ENCODE measurements around the gene LAMA4.

LAMA4 gene

GRCh38 chr6:112163295-112164257 lies 90.8 kb downstream of the LAMA4 start:
- Histone ChIP-seq H3K27ac (ENCODE audit: low read depth, low read length) (no peak overlapping the region), H3K9me3 (ENCODE audit: control insufficient read depth, insufficient read depth, low read length) (no peaks in the 10 kb centered on the region), H3K4me3 (ENCODE audit: low read depth, low read length) (no peak overlapping the region), H3K4me1 (ENCODE audit: control insufficient read depth, insufficient read depth, low read length) (no peaks in the 10 kb centered on the region), H3K27me3 (ENCODE audit: control insufficient read depth, insufficient read depth, low read length) (no peaks in the 10 kb centered on the region), H3K9ac (ENCODE audit: low read depth, low read length) (no peak overlapping the region), H3K36me3 (ENCODE audit: control insufficient read depth, insufficient read depth, low read length) (no peaks in the 10 kb centered on the region)

GRCh38 chr6:112160745-112161144 lies 93.6 kb downstream of the LAMA4 start:
- no peaks in the 10 kb centered on the region for H3K36me3 ChIP-seq (ENCODE audit: control insufficient read depth, insufficient read depth, low read length)
- H3K9me3 ChIP-seq (ENCODE audit: control insufficient read depth, insufficient read depth, low read length) = no peaks in the 10 kb centered on the region
- H3K27ac ChIP-seq (ENCODE audit: low read depth, low read length) = no peak overlapping the region
- no peaks in the 10 kb centered on the region for H3K27me3 ChIP-seq (ENCODE audit: control insufficient read depth, insufficient read depth, low read length)
- H3K9ac ChIP-seq (ENCODE audit: low read depth, low read length) = no peak overlapping the region
- no peak overlapping the region for H3K4me3 ChIP-seq (ENCODE audit: low read depth, low read length)
- peaks cover 5% of the 10 kb centered on the region; the same call in 1 of the 2 replicates for H3K4me1 ChIP-seq (ENCODE audit: control insufficient read depth, insufficient read depth, low read length)

- Histone ChIP-seq H3K27ac (ENCODE audit: low read depth, low read length) (no peak overlapping the region), H3K36me3 (ENCODE audit: control insufficient read depth, insufficient read depth, low read length) (no peaks in the 10 kb centered on the region), H3K9me3 (ENCODE audit: control insufficient read depth, insufficient read depth, low read length) (no peaks in the 10 kb centered on the region)
These were observed 97.7 kb downstream of the LAMA4 start for GRCh38 chr6:112156668-112157067.

GRCh38 chr6:112155886-112156285 lies 98.5 kb downstream of the LAMA4 start:
- no peak overlapping the region for H3K27ac ChIP-seq (ENCODE audit: low read depth, low read length)
- H3K9ac ChIP-seq (ENCODE audit: low read depth, low read length) = no peak overlapping the region
- peaks cover 5% of the 10 kb centered on the region; the same call in 1 of the 2 replicates for H3K4me1 ChIP-seq (ENCODE audit: control insufficient read depth, insufficient read depth, low read length)
- no peaks in the 10 kb centered on the region for H3K27me3 ChIP-seq (ENCODE audit: control insufficient read depth, insufficient read depth, low read length)
- H3K36me3 ChIP-seq (ENCODE audit: control insufficient read depth, insufficient read depth, low read length) = no peaks in the 10 kb centered on the region
- H3K9me3 ChIP-seq (ENCODE audit: control insufficient read depth, insufficient read depth, low read length) = no peaks in the 10 kb centered on the region
- H3K4me3 ChIP-seq (ENCODE audit: low read depth, low read length) = no peak overlapping the region

More at GRCh38 chr6:112156668-112157067, 97.7 kb downstream of the LAMA4 start:
- H3K27me3 ChIP-seq (ENCODE audit: control insufficient read depth, insufficient read depth, low read length) = no peaks in the 10 kb centered on the region
- no peak overlapping the region for H3K4me3 ChIP-seq (ENCODE audit: low read depth, low read length)
- H3K9ac ChIP-seq (ENCODE audit: low read depth, low read length) = no peak overlapping the region
- peaks cover 5% of the 10 kb centered on the region; the same call in 1 of the 2 replicates for H3K4me1 ChIP-seq (ENCODE audit: control insufficient read depth, insufficient read depth, low read length)

GRCh38 chr6:112154711-112155110 lies 99.7 kb downstream of the LAMA4 start:
- Histone ChIP-seq H3K36me3 (ENCODE audit: control insufficient read depth, insufficient read depth, low read length) (no peaks in the 10 kb centered on the region), H3K27ac (ENCODE audit: low read depth, low read length) (no peak overlapping the region)

GRCh38 chr6:112153926-112154607 lies 100.3 kb downstream of the LAMA4 start:
- Histone ChIP-seq H3K9me3 (ENCODE audit: control insufficient read depth, insufficient read depth, low read length) (no peaks in the 10 kb centered on the region), H3K9ac (ENCODE audit: low read depth, low read length) (no peak overlapping the region), H3K27me3 (ENCODE audit: control insufficient read depth, insufficient read depth, low read length) (no peaks in the 10 kb centered on the region), H3K4me1 (ENCODE audit: control insufficient read depth, insufficient read depth, low read length) (peaks cover 5% of the 10 kb centered on the region; the same call in 1 of the 2 replicates), H3K27ac (ENCODE audit: low read depth, low read length) (no peak overlapping the region), H3K4me3 (ENCODE audit: low read depth, low read length) (no peak overlapping the region), H3K36me3 (ENCODE audit: control insufficient read depth, insufficient read depth, low read length) (no peaks in the 10 kb centered on the region)

More at GRCh38 chr6:112154711-112155110, 99.7 kb downstream of the LAMA4 start:
- H3K4me3 ChIP-seq (ENCODE audit: low read depth, low read length) = no peak overlapping the region
- no peak overlapping the region for H3K9ac ChIP-seq (ENCODE audit: low read depth, low read length)
- no peaks in the 10 kb centered on the region for H3K27me3 ChIP-seq (ENCODE audit: control insufficient read depth, insufficient read depth, low read length)
- no peaks in the 10 kb centered on the region for H3K9me3 ChIP-seq (ENCODE audit: control insufficient read depth, insufficient read depth, low read length)
- H3K4me1 ChIP-seq (ENCODE audit: control insufficient read depth, insufficient read depth, low read length) = peaks cover 5% of the 10 kb centered on the region; the same call in 1 of the 2 replicates

- Histone ChIP-seq H3K9ac (ENCODE audit: low read depth, low read length) (no peak overlapping the region), H3K9me3 (ENCODE audit: control insufficient read depth, insufficient read depth, low read length) (no peaks in the 10 kb centered on the region), H3K4me3 (ENCODE audit: low read depth, low read length) (no peak overlapping the region), H3K27ac (ENCODE audit: low read depth, low read length) (no peak overlapping the region), H3K27me3 (ENCODE audit: control insufficient read depth, insufficient read depth, low read length) (no peaks in the 10 kb centered on the region), H3K4me1 (ENCODE audit: control insufficient read depth, insufficient read depth, low read length) (no peaks in the 10 kb centered on the region), H3K36me3 (ENCODE audit: control insufficient read depth, insufficient read depth, low read length) (no peaks in the 10 kb centered on the region)
These were observed 104.0 kb downstream of the LAMA4 start for GRCh38 chr6:112150363-112150762.

- H3K27me3 ChIP-seq (ENCODE audit: control insufficient read depth, insufficient read depth, low read length) = no peaks in the 10 kb centered on the region
- no peaks in the 10 kb centered on the region for H3K9me3 ChIP-seq (ENCODE audit: control insufficient read depth, insufficient read depth, low read length)
- no peaks in the 10 kb centered on the region for H3K36me3 ChIP-seq (ENCODE audit: control insufficient read depth, insufficient read depth, low read length)
- H3K4me3 ChIP-seq (ENCODE audit: low read depth, low read length) = no peak overlapping the region
- no peak overlapping the region for H3K27ac ChIP-seq (ENCODE audit: low read depth, low read length)
- H3K4me1 ChIP-seq (ENCODE audit: control insufficient read depth, insufficient read depth, low read length) = no peaks in the 10 kb centered on the region
- no peak overlapping the region for H3K9ac ChIP-seq (ENCODE audit: low read depth, low read length)
These were observed 104.6 kb downstream of the LAMA4 start for GRCh38 chr6:112149719-112150263.

- H3K4me1 ChIP-seq (ENCODE audit: control insufficient read depth, insufficient read depth, low read length) = no peaks in the 10 kb centered on the region
- H3K9ac ChIP-seq (ENCODE audit: low read depth, low read length) = no peak overlapping the region
- H3K36me3 ChIP-seq (ENCODE audit: control insufficient read depth, insufficient read depth, low read length) = no peaks in the 10 kb centered on the region
- H3K9me3 ChIP-seq (ENCODE audit: control insufficient read depth, insufficient read depth, low read length) = no peaks in the 10 kb centered on the region
- H3K4me3 ChIP-seq (ENCODE audit: low read depth, low read length) = no peak overlapping the region
- no peaks in the 10 kb centered on the region for H3K27me3 ChIP-seq (ENCODE audit: control insufficient read depth, insufficient read depth, low read length)
- H3K27ac ChIP-seq (ENCODE audit: low read depth, low read length) = no peak overlapping the region
These were observed 105.1 kb downstream of the LAMA4 start for GRCh38 chr6:112149236-112149635.

- no peak overlapping the region for H3K9ac ChIP-seq (ENCODE audit: low read depth, low read length)
- H3K9me3 ChIP-seq (ENCODE audit: control insufficient read depth, insufficient read depth, low read length) = no peaks in the 10 kb centered on the region
- H3K27ac ChIP-seq (ENCODE audit: low read depth, low read length) = no peak overlapping the region
- H3K27me3 ChIP-seq (ENCODE audit: control insufficient read depth, insufficient read depth, low read length) = no peaks in the 10 kb centered on the region
- H3K36me3 ChIP-seq (ENCODE audit: control insufficient read depth, insufficient read depth, low read length) = no peaks in the 10 kb centered on the region
- no peak overlapping the region for H3K4me3 ChIP-seq (ENCODE audit: low read depth, low read length)
- H3K4me1 ChIP-seq (ENCODE audit: control insufficient read depth, insufficient read depth, low read length) = no peaks in the 10 kb centered on the region
These were observed 106.3 kb downstream of the LAMA4 start for GRCh38 chr6:112148103-112148502.

Measured in HUES48 (cell line).